H9 (cell line): ENCODE results near the gene RCAN1. TPM values are rescaled to one million over a fixed set of nuclear protein-coding genes. Genes with fewer than 3 reads are reported as not detected.

Source experiments
- DNase-seq: peaks from one replicate; pipeline ENCODE4 v3.0.0-alpha.2; 2017
- H2AFZ ChIP-seq: one replicate; pipeline ENCODE4 v1.6.1; 2013; ENCODE audit warnings: mild to moderate bottlenecking, low read length, control low read depth, moderate library complexity
- H2AK5ac ChIP-seq: 2 replicates; pipeline ENCODE4 v1.6.1; 2013; ENCODE audit warnings: low read length, control low read depth, mixed read lengths; ENCODE audit not compliant: insufficient read length
- H2BK120ac ChIP-seq: one replicate; pipeline ENCODE4 v1.6.1; 2013; ENCODE audit warnings: low read depth, mild to moderate bottlenecking, low read length, control low read depth, inconsistent platforms; ENCODE audit not compliant: poor library complexity, severe bottlenecking
- H2BK12ac ChIP-seq: 2 replicates; pipeline ENCODE4 v1.6.1; 2013; ENCODE audit warnings: low read length, control low read depth, mixed read lengths, low read depth; ENCODE audit not compliant: insufficient read length
- H2BK15ac ChIP-seq: 2 replicates; pipeline ENCODE4 v1.6.1; 2013; ENCODE audit warnings: low read depth, low read length, control low read depth
- H2BK20ac ChIP-seq: one replicate; pipeline ENCODE4 v1.6.1; 2013; ENCODE audit warnings: low read depth, mild to moderate bottlenecking, low read length, control low read depth, inconsistent platforms; ENCODE audit not compliant: poor library complexity, severe bottlenecking
- H2BK5ac ChIP-seq: 2 replicates; pipeline ENCODE4 v1.6.1; 2013; ENCODE audit warnings: low read length, control low read depth, mixed read lengths; ENCODE audit not compliant: insufficient read length
- H3K14ac ChIP-seq: 2 replicates; pipeline ENCODE4 v1.6.1; 2013; ENCODE audit warnings: low read length, control low read depth; ENCODE audit not compliant: insufficient read depth
- H3K18ac ChIP-seq: 2 replicates; pipeline ENCODE4 v1.6.1; 2013; ENCODE audit warnings: low read depth, mild to moderate bottlenecking, mixed read lengths, low read length, control low read depth; ENCODE audit not compliant: insufficient read length
- H3K23ac ChIP-seq: 2 replicates; pipeline ENCODE4 v1.6.1; 2013; ENCODE audit warnings: low read length, control low read depth, mixed read lengths, low read depth; ENCODE audit not compliant: insufficient read length
- H3K23me2 ChIP-seq: 2 replicates; pipeline ENCODE4 v1.6.1; 2013; ENCODE audit warnings: low read depth, mild to moderate bottlenecking, mixed read lengths, low read length, control low read depth; ENCODE audit not compliant: insufficient read length, poor library complexity, severe bottlenecking
- H3K27ac ChIP-seq: 2 replicates; pipeline ENCODE4 v1.5.1; 2013; ENCODE audit warnings: low read length, control low read depth, mixed read lengths, low read depth; ENCODE audit not compliant: insufficient read length
- H3K27me3 ChIP-seq: 2 replicates; pipeline ENCODE4 v1.6.1; 2013; ENCODE audit warnings: low read length, control low read depth, inconsistent platforms; ENCODE audit not compliant: insufficient read depth
- H3K4ac ChIP-seq: 2 replicates; pipeline ENCODE4 v1.6.1; 2013; ENCODE audit warnings: low read depth, mild to moderate bottlenecking, control low read depth, inconsistent platforms, low read length, moderate library complexity
- H3K4me1 ChIP-seq: 2 replicates; pipeline ENCODE4 v1.6.1; 2013; ENCODE audit warnings: low read length, control low read depth, inconsistent platforms; ENCODE audit not compliant: insufficient read depth
- H3K4me2 ChIP-seq: 2 replicates; pipeline ENCODE4 v1.6.1; 2013; ENCODE audit warnings: low read length, control low read depth, mixed read lengths; ENCODE audit not compliant: insufficient read length, insufficient read depth
- H3K56ac ChIP-seq: 2 replicates; pipeline ENCODE4 v1.6.1; 2013; ENCODE audit warnings: low read depth, mild to moderate bottlenecking, mixed read lengths, low read length, control low read depth; ENCODE audit not compliant: insufficient read length
- H3K79me1 ChIP-seq: 2 replicates; pipeline ENCODE4 v1.6.1; 2013; ENCODE audit warnings: low read depth, mild to moderate bottlenecking, moderate library complexity, low read length, control low read depth, inconsistent platforms; ENCODE audit not compliant: insufficient read depth, poor library complexity, severe bottlenecking
- H3K79me2 ChIP-seq: 2 replicates; pipeline ENCODE4 v1.6.1; 2013; ENCODE audit warnings: low read length, control low read depth, inconsistent platforms; ENCODE audit not compliant: insufficient read depth
- H3K9ac ChIP-seq: 2 replicates; pipeline ENCODE4 v1.6.1; 2013; ENCODE audit warnings: low read length, control low read depth, mixed read lengths; ENCODE audit not compliant: insufficient read length; ENCODE audit errors: extremely low read depth
- H3K9me3 ChIP-seq: one replicate; pipeline ENCODE4 v1.6.1; 2013; ENCODE audit warnings: low read depth, low read length, inconsistent platforms; ENCODE audit not compliant: control insufficient read depth
- H3T11ph ChIP-seq: one replicate; pipeline ENCODE4 v1.6.1; 2013; ENCODE audit warnings: mild to moderate bottlenecking, low read length, control low read depth, inconsistent platforms
- H4K20me1 ChIP-seq: one replicate; pipeline ENCODE4 v1.6.1; 2013; ENCODE audit not compliant: control insufficient read depth, insufficient read length, insufficient read depth
- H4K5ac ChIP-seq: 2 replicates; pipeline ENCODE4 v1.6.1; 2013; ENCODE audit warnings: low read depth, mild to moderate bottlenecking, mixed read lengths, low read length, control low read depth; ENCODE audit not compliant: insufficient read length
- H4K8ac ChIP-seq: replicated peaks from 2 replicates; pipeline ENCODE4 v1.6.1; 2013; ENCODE audit warnings: low read length, control low read depth, mixed read lengths, low read depth; ENCODE audit not compliant: insufficient read length
- H4K91ac ChIP-seq: 2 replicates; pipeline ENCODE4 v1.6.1; 2013; ENCODE audit warnings: low read depth, mild to moderate bottlenecking, moderate library complexity, mixed read lengths, low read length, control low read depth; ENCODE audit not compliant: insufficient read length
- H3K27ac Mint-ChIP-seq, 3 experiments: 2 replicates in 2 of 3; 3 replicates in 1 of 3; pipeline ENCODE4 v1.8.0; 2020 to 2021; ENCODE audit warnings: mixed read lengths in 3 of 3, mild to moderate bottlenecking in 1 of 3, moderate library complexity in 1 of 3
- H3K27me3 Mint-ChIP-seq: 2 replicates; pipeline ENCODE4 v1.8.0; 2021; ENCODE audit warnings: low read depth, mild to moderate bottlenecking, moderate library complexity, mixed read lengths
- H3K36me3 Mint-ChIP-seq, 3 experiments: 2 replicates in 2 of 3; 3 replicates in 1 of 3; pipeline ENCODE4 v1.8.0; 2020 to 2021; ENCODE audit warnings: low read depth in 3 of 3, mixed read lengths in 3 of 3; ENCODE audit not compliant: insufficient read depth in 1 of 3
- H3K4me1 Mint-ChIP-seq, 2 experiments: 2 replicates each; pipeline ENCODE4 v1.8.0; 2020; ENCODE audit warnings: mixed read lengths in 2 of 2
- H3K4me3 Mint-ChIP-seq, 2 experiments: 2 replicates in 1 of 2; 3 replicates in 1 of 2; pipeline ENCODE4 v1.8.0; 2020 to 2021; ENCODE audit warnings: mild to moderate bottlenecking in 2 of 2, mixed read lengths in 2 of 2, moderate library complexity in 1 of 2
- H3K9me3 Mint-ChIP-seq, 2 experiments: 2 replicates in 1 of 2; 3 replicates in 1 of 2; pipeline ENCODE4 v1.8.0; 2020; ENCODE audit warnings: mild to moderate bottlenecking in 2 of 2, mixed read lengths in 2 of 2, moderate library complexity in 1 of 2
- CTCF ChIP-seq: fragments of 200-600 bp; sonication (generic); conservative IDR thresholded peaks from 3 replicates; pipeline ENCODE4 v1.8.0; 2021; ENCODE audit warnings: antibody characterized with exemption, mild to moderate bottlenecking
- WGBS: extraction: QIAGEN DNeasy Blood & Tissue Kit; methylation state at CpG from one replicate; pipeline ENCODE4 v1.1.7; 2013; ENCODE audit warnings: missing lambda C conversion rate, low lambda C conversion rate, mixed read lengths; ENCODE audit not compliant: insufficient read length; ENCODE audit errors: extremely low coverage; 5-methylcytosine and 5-hydroxymethylcytosine counted together
- total RNA-seq: library from RNA; stranded (reverse); gene quantifications from 2 replicates; pipeline ENCODE4 v1.2.1, GENCODE V29; 2021

RCAN1 gene
- total RNA-seq, 1 experiment from 2014 or later: 7.0 TPM

- Histone ChIP-seq H2BK120ac (no peak overlapping the region), H3K23me2 (no peaks in the 10 kb centered on the region), H3K79me2 (no peaks in the 10 kb centered on the region), H3K27me3 (no peaks in the 10 kb centered on the region), H3K23ac (no peak overlapping the region), H3T11ph (no peak overlapping the region), H2AFZ (no peak overlapping the region), H2AK5ac (no peak overlapping the region), H3K18ac (no peak overlapping the region), H3K4me2 (no peak overlapping the region), H2BK12ac (no peak overlapping the region), H2BK20ac (no peak overlapping the region), H3K9me3 (no peaks in the 10 kb centered on the region), H2BK15ac (no peak overlapping the region), H3K9ac (no peak overlapping the region), H4K91ac (no peak overlapping the region), H4K8ac (no peak overlapping the region), H3K27ac (no peak overlapping the region), H4K20me1 (no peaks in the 10 kb centered on the region), H2BK5ac (no peak overlapping the region), H3K14ac (no peak overlapping the region), H3K4me1 (no peaks in the 10 kb centered on the region), H3K4ac (no peak overlapping the region), H3K79me1 (no peaks in the 10 kb centered on the region), H3K56ac (no peak overlapping the region), H4K5ac (no peak overlapping the region)
- DNase-seq: no peak
- no peaks in the 10 kb centered on the region; a peak in 1 of 7 replicates for H3K36me3 Mint-ChIP-seq
- H3K27me3 Mint-ChIP-seq: peaks cover 4% of the 10 kb centered on the region; the same call in 1 of the 2 replicates
- TF ChIP-seq CTCF: no peak
- no peak overlapping the region for H3K4me3 Mint-ChIP-seq
- H3K27ac Mint-ChIP-seq: no peak overlapping the region
- peaks cover 4 to 11% of the 10 kb centered on the region in 2 experiments; a peak in 4 of 5 replicates for H3K9me3 Mint-ChIP-seq
- no CpG with 5 or more reads among the region's 1 CpG for WGBS
- H3K4me1 Mint-ChIP-seq: peaks cover 0 to 8% of the 10 kb centered on the region in 2 experiments; a peak in 1 of 4 replicates
These were observed 113.2 kb downstream of the RCAN1 start for GRCh38 chr21:34501716-34502115.
